GM18526 (cell line): Measurements from ENCODE around the gene ENPP7.
A peak's percentile ranks its signal among the peaks of the same experiment; 100 is the strongest.

Experiments
- POLR2A ChIP-seq: IDR thresholded peaks from 3 replicates; pipeline ENCODE4 v1.6.1; 2011; ENCODE audit not compliant: insufficient read length; ENCODE audit errors: extremely low read depth

The ENPP7 gene

DNA sequence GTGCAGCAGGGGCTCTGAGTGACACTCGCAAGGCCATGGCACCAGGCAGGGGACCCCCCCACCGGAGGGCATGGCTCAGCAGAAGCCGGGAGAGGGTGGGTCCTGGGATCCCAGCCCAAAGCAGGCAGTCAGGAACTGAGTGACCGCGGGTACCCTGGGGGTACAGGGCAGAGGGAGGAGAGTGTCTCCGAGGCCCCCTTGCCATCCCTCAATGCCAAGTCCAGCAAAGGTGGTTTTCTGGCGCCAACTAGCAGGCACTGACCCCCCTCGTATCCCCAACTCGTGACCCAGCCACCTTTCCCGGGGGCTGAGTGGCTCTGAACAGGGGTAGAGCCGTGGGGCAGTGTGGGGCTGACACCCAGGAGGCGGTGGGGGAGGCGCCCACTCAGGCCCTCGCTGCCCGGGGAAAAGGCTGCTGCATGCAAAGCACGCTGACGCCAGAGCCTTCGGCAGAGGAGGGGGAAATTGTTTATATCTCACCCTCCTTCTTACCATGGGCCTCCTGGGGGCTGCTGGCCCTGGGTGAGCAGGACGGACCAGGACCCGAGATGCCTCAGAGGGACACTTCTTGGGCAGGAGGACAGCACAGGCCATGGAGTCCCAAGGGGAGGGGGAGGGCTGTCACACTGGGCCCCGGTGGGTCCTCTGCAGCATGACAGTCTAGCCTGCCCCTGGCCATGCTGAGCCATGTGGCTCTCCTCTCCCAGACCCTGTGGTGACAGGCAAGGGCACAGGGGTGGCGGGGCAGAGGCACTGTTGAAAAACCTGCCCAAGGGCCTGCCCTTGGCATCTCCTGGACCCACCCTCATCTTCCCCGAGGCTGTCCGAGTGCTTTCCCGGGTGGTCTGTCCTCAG, 14.6 kb upstream of the ENPP7 start:
- TF ChIP-seq POLR2A = no peak

- TF ChIP-seq POLR2A = no peak
Observed at GRCh38 chr17:79720705-79721292, 9.9 kb upstream of the ENPP7 start.

DNA sequence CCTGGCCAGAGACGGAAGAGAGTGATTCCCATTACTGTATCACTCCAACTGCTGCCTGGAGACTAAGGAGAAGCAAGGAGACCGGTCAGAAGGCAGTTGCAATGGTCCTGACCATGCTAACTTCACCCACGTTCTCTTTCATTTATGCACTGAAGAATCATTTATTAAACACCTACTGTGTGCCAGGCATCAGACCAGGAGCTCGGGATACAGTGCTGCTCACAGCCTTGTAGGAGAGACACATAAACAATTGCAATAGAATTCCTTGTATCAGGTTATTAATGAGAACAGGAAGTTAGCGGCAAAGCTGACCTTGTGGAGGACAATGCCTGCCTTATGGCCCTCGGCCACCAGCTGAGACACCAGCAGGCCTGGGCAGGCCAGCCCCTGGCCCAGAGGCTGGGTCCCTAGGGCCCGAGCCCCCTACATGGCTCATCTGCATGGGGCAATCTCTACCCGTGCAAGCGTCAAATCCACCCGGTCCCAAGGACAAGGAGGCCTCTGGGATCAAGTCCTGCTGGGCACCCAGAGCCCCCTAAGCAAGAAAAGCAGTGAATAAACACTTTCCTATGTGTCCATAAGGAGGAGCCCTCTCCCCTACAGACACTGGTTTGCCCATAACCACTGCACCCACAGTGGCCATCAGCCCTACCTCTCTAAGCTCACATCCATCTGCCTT, 8.6 kb upstream of the ENPP7 start:
- no peak for TF ChIP-seq POLR2A

DNA sequence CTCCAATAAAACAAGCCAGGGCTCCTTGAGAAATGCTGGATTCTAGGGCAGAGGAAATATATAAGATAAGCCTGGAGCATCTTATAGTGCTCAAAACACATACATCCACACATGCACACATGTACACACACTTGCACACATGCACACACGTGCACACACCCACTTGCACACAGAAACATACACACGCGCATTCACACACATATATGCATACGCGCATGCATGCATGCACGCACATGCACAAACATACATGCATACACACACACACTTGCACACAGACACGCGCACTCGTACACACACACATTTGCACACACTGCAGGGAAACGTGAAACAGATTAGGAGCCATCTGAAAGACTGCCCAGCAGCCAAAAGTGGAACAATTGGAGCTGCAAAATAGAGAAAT, 8.0 kb upstream of the ENPP7 start:
- TF ChIP-seq POLR2A = no peak

DNA sequence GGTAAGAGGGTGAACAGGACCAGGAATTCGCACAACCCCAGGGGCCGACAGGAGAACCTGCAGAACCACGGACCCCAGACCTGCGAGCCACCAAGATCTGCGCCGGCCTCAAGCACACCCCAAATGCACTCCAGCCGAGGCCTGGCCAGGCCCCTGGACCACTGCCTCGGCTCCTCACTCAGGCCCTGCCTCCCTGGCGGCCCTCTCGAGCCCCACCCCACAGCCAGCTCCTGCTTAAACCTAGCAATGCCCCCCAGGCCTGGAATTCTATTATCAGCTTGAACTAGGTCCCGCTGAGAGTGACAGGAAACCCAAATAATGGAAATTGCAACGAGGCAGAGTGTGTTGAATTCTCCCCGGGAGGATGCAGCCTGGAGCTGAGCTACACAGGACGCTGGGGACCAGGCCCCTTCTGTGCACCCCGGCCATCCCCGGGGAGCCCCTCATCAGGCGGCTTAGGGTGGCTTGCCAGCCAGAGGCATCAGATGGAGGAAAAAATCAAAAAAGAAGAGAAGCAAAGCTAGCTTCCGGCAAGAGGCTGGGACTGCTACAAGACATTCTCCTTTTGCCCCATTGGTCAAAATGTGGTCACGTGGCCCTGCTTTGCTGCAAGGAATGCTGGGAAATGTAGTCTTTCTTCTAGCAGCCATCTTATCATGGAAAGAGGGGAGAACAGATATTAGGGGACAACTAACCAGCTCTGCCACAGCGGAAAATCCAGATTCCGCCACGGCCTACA, 2.4 kb upstream of the ENPP7 start:
- peak; percentile 19 for TF ChIP-seq POLR2A

GRCh38 chr17:79728908-79729471, 1.8 kb upstream of the ENPP7 start:
- no peak for TF ChIP-seq POLR2A

GRCh38 chr17:79729761-79730160, 982 bp upstream of the ENPP7 start:
- no peak for TF ChIP-seq POLR2A

DNA sequence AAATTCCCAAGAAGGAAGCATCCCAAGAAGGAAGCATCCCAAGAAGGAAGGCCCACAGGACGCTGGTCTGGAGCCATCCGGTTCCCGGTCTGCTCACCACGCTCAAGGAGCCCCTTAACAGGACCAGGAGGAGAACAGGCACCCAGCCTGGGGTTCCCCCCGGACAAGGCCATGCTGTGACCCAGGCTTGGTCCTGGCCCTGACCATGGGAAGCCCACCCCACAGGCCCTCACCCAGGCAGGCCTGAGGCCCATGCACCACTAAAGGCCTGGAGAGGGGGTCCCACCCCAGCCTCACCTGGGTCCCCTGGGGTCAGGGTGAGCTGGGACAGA, 340 bp upstream of the ENPP7 start:
- no peak for TF ChIP-seq POLR2A

DNA sequence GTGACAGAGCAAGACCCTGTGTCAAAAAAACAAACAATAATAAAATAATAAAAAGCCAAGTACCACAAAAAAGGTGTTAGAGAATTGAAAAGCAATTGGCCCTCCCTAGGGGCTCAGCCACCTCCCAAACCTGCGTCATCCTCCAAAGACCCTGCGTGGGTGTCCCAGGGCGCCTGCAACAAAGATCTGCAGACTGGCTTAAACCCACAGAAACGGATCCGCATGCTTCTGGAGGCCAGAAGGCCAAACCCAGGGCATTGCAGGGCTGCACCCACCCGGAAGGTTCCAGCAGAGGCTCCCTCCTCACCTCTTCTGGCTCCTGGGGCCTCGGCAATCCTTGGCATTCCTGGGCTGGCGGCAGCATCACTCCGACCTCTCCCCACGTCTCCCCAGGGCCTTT, 1.5 kb downstream of the ENPP7 start:
- no peak for TF ChIP-seq POLR2A

- TF ChIP-seq POLR2A = peak; percentile 26
Observed at GRCh38 chr17:79732804-79733691, 2.3 kb downstream of the ENPP7 start.

GRCh38 chr17:79733692-79734070, 2.9 kb downstream of the ENPP7 start:
- TF ChIP-seq POLR2A = no peak

GRCh38 chr17:79735096-79735495, 4.4 kb downstream of the ENPP7 start:
- no peak for TF ChIP-seq POLR2A

DNA sequence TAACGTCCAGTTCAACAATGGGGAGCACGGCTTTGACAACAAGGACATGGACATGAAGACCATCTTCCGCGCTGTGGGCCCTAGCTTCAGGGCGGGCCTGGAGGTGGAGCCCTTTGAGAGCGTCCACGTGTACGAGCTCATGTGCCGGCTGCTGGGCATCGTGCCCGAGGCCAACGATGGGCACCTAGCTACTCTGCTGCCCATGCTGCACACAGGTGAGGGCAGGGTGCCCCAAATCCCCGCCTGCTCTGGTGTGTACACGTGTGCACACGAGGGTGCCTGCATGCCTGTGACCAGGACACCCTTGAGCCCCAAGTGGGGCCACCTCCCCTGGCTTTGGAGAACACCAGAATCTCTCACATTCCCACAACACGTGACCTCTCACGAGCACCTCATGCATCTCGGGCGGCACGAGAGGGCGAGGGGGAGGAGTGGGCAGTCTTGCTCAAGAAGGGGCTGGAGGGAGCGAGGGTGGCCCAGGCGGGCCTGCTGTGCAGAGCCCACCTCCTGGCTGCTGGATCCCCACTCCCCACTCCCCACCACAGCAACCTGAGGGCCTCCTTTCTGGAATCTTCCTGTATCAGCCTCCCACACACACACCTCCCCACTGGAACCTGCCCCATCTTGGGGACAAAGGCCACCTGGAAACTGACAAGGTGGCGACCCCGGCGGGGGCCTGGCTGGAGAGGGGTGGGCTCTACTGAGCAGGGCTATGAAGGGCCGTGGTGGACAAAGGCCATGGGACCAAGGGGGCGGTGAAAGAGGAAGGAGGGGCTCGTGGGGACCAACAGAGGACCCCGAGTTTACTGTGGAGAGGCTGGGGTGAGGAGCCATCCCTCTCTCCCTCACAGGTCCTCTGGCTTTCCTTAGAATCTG, 6.5 kb downstream of the ENPP7 start:
- no peak for TF ChIP-seq POLR2A
